GM23338 (cell line): ENCODE results near the gene SLC35E2B.

Experiments
- CREB1 ChIP-seq: fragments of 250-450 bp; sonication (Bioruptor Pico); IDR thresholded peaks from 2 replicates; pipeline ENCODE4 v1.5.0; 2020; ENCODE audit warnings: low read depth, mild to moderate bottlenecking, moderate library complexity
- CTCF ChIP-seq, 2 experiments: fragments of 200-600 bp in 1 of 2; sonication (generic) in 1 of 2; conservative IDR thresholded peaks; 2 replicates each; pipeline versions ENCODE4 v1.5.1 to v1.6.1; 2016 to 2017; ENCODE audit warnings: antibody characterized with exemption in 2 of 2, low read depth in 2 of 2, mild to moderate bottlenecking in 2 of 2, moderate library complexity in 1 of 2
- ETS1 ChIP-seq: IDR thresholded peaks from 2 replicates; pipeline ENCODE4 v1.6.1; 2016; ENCODE audit warnings: antibody characterized with exemption
- EZH2 ChIP-seq: fragments of 200-600 bp; sonication (generic); IDR thresholded peaks from one replicate; pipeline ENCODE4 v1.8.0; 2017; ENCODE audit warnings: antibody characterized with exemption, mild to moderate bottlenecking, low read depth; ENCODE audit not compliant: unreplicated experiment
- EZH2phosphoT487 ChIP-seq: fragments of 200-600 bp; sonication (generic); IDR thresholded peaks from one replicate; pipeline ENCODE4 v1.8.1; 2018; ENCODE audit warnings: antibody characterized with exemption; ENCODE audit not compliant: unreplicated experiment
- NANOG ChIP-seq: IDR thresholded peaks from 2 replicates; pipeline ENCODE4 v1.6.1; 2016; ENCODE audit warnings: antibody characterized with exemption, borderline replicate concordance
- POLR2AphosphoS5 ChIP-seq: IDR thresholded peaks from 2 replicates; pipeline ENCODE4 v1.6.1; 2016; ENCODE audit warnings: antibody characterized with exemption, low read depth
- REST ChIP-seq: IDR thresholded peaks from one replicate; pipeline ENCODE4 v1.6.1; 2018; ENCODE audit warnings: antibody characterized with exemption; ENCODE audit not compliant: unreplicated experiment
- STAT1 ChIP-seq: IDR thresholded peaks from one replicate; pipeline ENCODE4 v1.6.1; 2016; ENCODE audit warnings: antibody characterized with exemption; ENCODE audit not compliant: unreplicated experiment
- ZNF114 ChIP-seq: fragments of 250-450 bp; sonication (Bioruptor Pico); IDR thresholded peaks from 2 replicates; pipeline ENCODE4 v1.5.0; 2020; ENCODE audit warnings: mild to moderate bottlenecking, moderate library complexity
- ZNF331 ChIP-seq: fragments of 250-450 bp; sonication (Bioruptor Pico); IDR thresholded peaks from 2 replicates; pipeline ENCODE4 v1.5.0; 2020; ENCODE audit warnings: low read depth, mild to moderate bottlenecking, moderate library complexity

DNA sequence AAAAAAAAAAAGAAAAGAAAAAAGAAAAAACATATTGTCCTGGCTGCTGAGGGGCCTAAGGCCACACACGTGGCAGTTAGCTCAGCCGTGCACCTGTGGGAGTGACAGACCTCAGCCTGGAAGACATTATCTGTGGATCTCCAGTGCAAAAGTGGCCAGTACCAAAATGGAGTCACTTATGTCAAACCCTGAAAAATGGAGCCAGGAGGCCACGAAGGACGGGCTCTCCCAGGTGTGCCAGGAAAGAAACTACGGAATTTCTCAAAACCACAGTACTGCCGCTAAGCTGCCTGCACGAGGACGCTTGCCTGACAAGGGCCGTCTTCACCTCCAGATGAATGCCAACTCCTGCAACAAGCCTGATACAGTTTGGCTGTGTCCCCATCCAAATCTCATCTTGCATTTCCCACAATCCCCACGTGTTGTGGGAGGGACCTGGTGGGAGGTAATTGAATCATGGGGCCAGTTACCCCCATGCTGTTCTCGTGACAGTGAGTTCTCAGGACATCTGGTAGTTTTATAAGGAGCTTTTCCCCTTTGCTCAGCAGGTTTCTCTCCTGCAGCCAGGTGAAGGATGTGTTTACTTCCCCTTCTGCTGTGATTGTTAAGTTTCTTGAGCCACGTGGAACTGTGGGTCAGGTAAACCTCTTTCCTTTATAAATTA, 82.6 kb downstream of the SLC35E2B start:
- TF ChIP-seq CREB1, result no peak
- no peak for TF ChIP-seq CTCF (conservative IDR thresholded peaks at IDR 0.05; ENCODE audit: low read depth in 2 of 2)
- TF ChIP-seq REST, result no peak
- TF ChIP-seq POLR2AphosphoS5, result no peak
- TF ChIP-seq EZH2, result no peak
- TF ChIP-seq EZH2phosphoT487, result no peak
- no peak for TF ChIP-seq ZNF331 (CRISPR knock-in tag)
- no peak for TF ChIP-seq ZNF114 (CRISPR knock-in tag)
- no peak for TF ChIP-seq NANOG
- no peak for TF ChIP-seq ETS1
- TF ChIP-seq STAT1, result no peak
